ENCODE data around the gene PUS1. TPM values are rescaled to one million over a fixed set of nuclear protein-coding genes. Genes with fewer than 3 reads are reported as not detected.
A peak's percentile ranks its signal among the peaks of the same experiment; 100 is the strongest.

Gene PUS1
- total RNA-seq, 1 experiment from 2014 or later: 77.3 TPM

GRCh38 chr12:131928080-131928710 is 881 bp upstream of the PUS1 start:
- BruUV-seq (replicated peaks): no TSS peak
- intact Hi-C loops (cut with micrococcal nuclease): no loop called here
- DNase-seq (ENCODE audit: low read depth, low spot score): no peak

More at GRCh38 chr12:131928080-131928710, 881 bp upstream of the PUS1 start:
- TF ChIP-seq POLR2AphosphoS5 (IDR thresholded peaks at IDR 0.05; ENCODE audit: low read depth, low read length) (no peak), EGR1 (IDR thresholded peaks at IDR 0.05; ENCODE audit: low read depth) (no peak), CBX3 (IDR thresholded peaks at IDR 0.05; ENCODE audit: low read depth) (no peak), EZH2 (IDR thresholded peaks at IDR 0.05) (no peak), YY1 (IDR thresholded peaks at IDR 0.05; ENCODE audit: extremely low read depth, insufficient replicate concordance, low read depth, low read length) (no peak), MAX (IDR thresholded peaks at IDR 0.05) (no peak), ZNF274 (IDR thresholded peaks at IDR 0.05; ENCODE audit: low read depth, low read length) (no peak)
- TF ChIP-seq, protein P1, sequence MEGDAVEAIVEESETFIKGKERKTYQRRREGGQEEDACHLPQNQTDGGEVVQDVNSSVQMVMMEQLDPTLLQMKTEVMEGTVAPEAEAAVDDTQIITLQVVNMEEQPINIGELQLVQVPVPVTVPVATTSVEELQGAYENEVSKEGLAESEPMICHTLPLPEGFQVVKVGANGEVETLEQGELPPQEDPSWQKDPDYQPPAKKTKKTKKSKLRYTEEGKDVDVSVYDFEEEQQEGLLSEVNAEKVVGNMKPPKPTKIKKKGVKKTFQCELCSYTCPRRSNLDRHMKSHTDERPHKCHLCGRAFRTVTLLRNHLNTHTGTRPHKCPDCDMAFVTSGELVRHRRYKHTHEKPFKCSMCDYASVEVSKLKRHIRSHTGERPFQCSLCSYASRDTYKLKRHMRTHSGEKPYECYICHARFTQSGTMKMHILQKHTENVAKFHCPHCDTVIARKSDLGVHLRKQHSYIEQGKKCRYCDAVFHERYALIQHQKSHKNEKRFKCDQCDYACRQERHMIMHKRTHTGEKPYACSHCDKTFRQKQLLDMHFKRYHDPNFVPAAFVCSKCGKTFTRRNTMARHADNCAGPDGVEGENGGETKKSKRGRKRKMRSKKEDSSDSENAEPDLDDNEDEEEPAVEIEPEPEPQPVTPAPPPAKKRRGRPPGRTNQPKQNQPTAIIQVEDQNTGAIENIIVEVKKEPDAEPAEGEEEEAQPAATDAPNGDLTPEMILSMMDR (IDR thresholded peaks at IDR 0.05 in 2 of 3, conservative IDR thresholded peaks at IDR 0.05 in 1 of 3; ENCODE audit: borderline replicate concordance in 1 of 3, insufficient read depth in 1 of 3, low read depth in 2 of 3, low read length in 2 of 3): no peak
- Histone ChIP-seq H4K20me1 (ENCODE audit: insufficient read depth) (no peaks in the 10 kb centered on the region), H3K79me2 (ENCODE audit: insufficient read depth, low read length) (peaks cover 39% of the 10 kb centered on the region), H3K9me3 (ENCODE audit: control insufficient read depth in 1 of 2, insufficient read depth in 1 of 2, low read depth in 1 of 2, low read length in 2 of 2) (no peaks in the 10 kb centered on the region), H3K36me3 (ENCODE audit: control insufficient read depth in 1 of 2, insufficient read depth in 2 of 2, low read length in 2 of 2) (peaks cover 10 to 24% of the 10 kb centered on the region in 2 experiments; a peak in 3 of 4 replicates), H3K9me2 (ENCODE audit: insufficient read depth) (no peaks in the 10 kb centered on the region), H3K4me3 (replicated peaks in 1 of 2; ENCODE audit: low read depth in 1 of 2, low read length in 2 of 2) (peak overlapping the region; percentile 57 to 96), H2AFZ (ENCODE audit: low read depth, low read length, poor library complexity, severe bottlenecking) (peak overlapping the region; percentile 38), H3K27ac (ENCODE audit: low read depth, low read length) (peak overlapping the region; percentile 85), H3K9ac (ENCODE audit: low read length) (peak overlapping the region; percentile 78), H3K27me3 (ENCODE audit: insufficient read depth, low read length) (no peaks in the 10 kb centered on the region), H3K4me1 (ENCODE audit: control insufficient read depth in 1 of 2, insufficient read depth in 2 of 2, low read length in 2 of 2) (peaks cover 12 to 26% of the 10 kb centered on the region in 2 experiments), H3K4me2 (ENCODE audit: low read length) (peak overlapping the region; percentile 99)
- ChIA-PET CTCF (interaction anchor here (1.3 kb wide), 1 partner anchor 16 kb away, joined by 3 read pairs; no protein-coding TSS in a partner anchor), POLR2A (interaction anchor here (0.8 to 1.2 kb wide), 2 partner anchors 63 to 98 kb away, joined by 3 read pairs; no protein-coding TSS in a partner anchor), RAD21 (ENCODE audit: low non-redundant PET in 1 of 2, low total read pairs in 2 of 2, uncharacterized antibody in 2 of 2, unreplicated experiment in 2 of 2) (interaction anchor here in 1 of 2 experiments (0.6 to 0.7 kb wide), 2 partner anchors 72 to 77 kb away, joined by 3 read pairs; no protein-coding TSS in a partner anchor)
- peak; percentile 37 for ATAC-seq

Measured in HCT116 (cell line).